Central memory CD4-positive, alpha-beta T cell (primary cell): ENCODE data around the gene GSTA5.
"Not testable (repeated sequence)": the region's sequence is repeated elsewhere in the genome, so short reads cannot be mapped to it uniquely, and the experiment has no call there.

Source experiments
- DNase-seq: peaks from one replicate; pipeline ENCODE4 v3.0.0; 2022

The GSTA5 gene

DNA sequence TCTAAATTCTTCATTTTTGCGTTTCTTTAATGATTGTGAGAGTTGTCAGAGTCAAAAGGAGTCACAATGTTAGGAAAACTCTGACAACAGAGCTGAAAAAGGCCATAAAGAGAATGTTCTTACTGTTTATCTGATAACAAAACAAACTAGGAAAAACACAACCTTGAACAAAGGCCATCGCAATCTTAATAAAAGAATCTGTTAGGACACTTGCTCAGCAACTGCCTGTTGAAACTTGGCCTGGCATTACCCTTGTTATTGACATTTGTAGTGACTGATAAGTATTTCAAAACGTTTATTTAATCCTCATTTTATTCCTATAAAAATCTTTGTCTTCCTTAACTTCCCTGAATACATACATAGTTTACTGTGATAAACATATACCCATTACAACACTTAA lies 52.7 kb downstream of the GSTA5 start:
- DNase-seq, result no peak

DNA sequence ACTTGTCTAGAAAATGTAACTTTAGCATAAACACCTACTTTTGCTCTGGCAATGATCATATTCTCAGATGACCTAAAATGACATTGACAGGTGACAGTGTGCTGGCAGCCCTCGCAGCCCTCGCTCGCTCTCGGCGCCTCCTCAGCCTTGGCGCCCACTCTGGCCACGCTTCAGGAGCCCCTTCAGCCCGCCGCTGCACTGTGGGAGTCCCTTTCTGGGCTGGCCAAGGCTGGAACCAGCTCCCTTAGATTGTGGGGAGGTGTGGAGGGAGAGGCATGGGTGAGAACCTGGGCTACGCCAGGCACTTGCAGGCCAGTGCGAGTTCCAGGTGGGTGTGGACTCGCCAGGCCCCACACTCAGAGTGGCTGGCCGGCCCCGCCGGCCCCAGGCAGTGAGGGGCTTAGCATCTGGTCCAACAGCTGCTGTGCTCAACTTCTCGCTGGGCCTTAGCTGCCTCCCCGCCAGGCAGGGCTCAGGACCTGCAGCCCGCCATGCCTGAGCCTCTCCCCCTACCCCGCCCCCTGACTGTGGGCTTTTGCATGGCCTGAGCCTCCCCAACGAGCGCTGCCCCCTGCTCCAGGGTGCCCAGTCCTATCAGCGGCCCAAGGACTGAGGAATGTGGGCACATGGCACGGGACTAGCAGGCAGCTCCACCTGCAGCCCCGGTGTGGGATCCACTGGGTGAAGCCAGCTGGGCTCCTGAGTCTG lies 54.2 kb downstream of the GSTA5 start:
- DNase-seq, result no peak

DNA sequence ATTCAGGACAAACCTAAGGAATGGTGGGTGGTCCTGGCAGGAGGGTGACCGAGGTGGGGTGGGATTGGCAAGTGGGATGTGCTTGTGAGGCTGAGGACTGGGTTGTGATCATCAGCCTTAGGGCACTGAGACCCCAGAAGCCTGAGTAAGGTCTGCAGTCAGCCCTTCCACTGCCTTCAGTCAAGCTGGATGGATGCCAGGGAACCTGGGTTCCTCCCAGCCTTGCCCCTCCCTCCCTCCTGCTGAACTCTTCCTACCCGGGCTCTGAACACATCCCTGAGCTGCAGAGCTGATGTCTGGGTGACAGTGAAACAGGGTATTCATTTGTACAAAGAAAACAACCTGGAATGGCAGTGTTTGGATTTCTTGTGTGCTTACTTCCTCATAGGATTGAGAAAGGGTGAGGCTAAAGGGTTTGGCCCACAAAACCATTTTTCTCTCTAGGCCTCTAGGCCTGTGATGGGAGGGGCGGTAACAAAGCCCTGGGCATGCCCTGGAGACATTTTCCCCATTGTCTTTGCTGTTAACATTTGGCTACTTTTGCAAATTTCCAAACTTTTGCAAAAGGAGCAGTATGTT lies 57.8 kb downstream of the GSTA5 start:
- DNase-seq, result not testable (repeated sequence)

DNA sequence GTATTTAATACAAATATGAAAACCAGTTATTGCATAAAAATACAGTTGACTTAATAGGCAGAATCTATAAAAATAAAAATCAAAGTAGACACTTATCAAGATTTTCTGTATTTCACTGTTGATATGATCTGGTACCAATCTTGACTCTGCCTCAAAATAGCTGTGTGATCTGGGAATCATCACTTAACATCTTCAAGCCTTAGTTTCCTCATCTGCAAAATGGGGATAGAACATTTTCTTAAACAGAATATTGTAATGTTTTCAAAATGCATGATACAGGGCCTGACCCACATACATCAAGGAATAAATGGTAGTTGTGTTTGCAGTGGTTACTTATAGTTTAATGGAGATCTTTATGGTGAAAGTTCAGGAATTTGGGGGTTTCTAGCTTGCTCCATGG lies 58.4 kb downstream of the GSTA5 start:
- not testable (repeated sequence) for DNase-seq
